ENCODE data around the gene PTPRM.

GRCh38 chr18:8212896-8213780, 646.0 kb downstream of the PTPRM start:
- TF ChIP-seq, protein P1, sequence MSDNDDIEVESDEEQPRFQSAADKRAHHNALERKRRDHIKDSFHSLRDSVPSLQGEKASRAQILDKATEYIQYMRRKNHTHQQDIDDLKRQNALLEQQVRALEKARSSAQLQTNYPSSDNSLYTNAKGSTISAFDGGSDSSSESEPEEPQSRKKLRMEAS (IDR thresholded peaks at IDR 0.05) = no peak
- no peak for TF ChIP-seq RAD21 (IDR thresholded peaks at IDR 0.05 in 1 of 2, conservative IDR thresholded peaks at IDR 0.05 in 1 of 2; ENCODE audit: low read depth in 2 of 2, low read length in 2 of 2)
- no peak for TF ChIP-seq PHF8 (conservative IDR thresholded peaks at IDR 0.05; ENCODE audit: low read depth, low read length)
- no peak for TF ChIP-seq CTCF (IDR thresholded peaks at IDR 0.05; ENCODE audit: control extremely low read depth in 1 of 3, insufficient read depth in 1 of 3, low read depth in 1 of 3, low read length in 3 of 3)
- no peak for TF ChIP-seq CREB1 (IDR thresholded peaks at IDR 0.05)
- TF ChIP-seq SIN3A (conservative IDR thresholded peaks at IDR 0.05 in 1 of 2, IDR thresholded peaks at IDR 0.05 in 1 of 2; ENCODE audit: low read depth in 1 of 2, low read length in 2 of 2) = no peak
